GM12878 (cell line): Measurements from ENCODE around the gene SRRM3. TPM values are rescaled to one million over a fixed set of nuclear protein-coding genes. Genes with fewer than 3 reads are reported as not detected.

ENCODE experiments used
- ATAC-seq: fragments of 200-7000 bp; cut with Tn5 transposase; 3 replicates; pipeline ENCODE4 v1.9.1; 2020; ENCODE audit warnings: mild to moderate bottlenecking, moderate library complexity
- BruUV-seq: library from RNA; stranded (reverse); fragments of 400-500 nt; replicated peaks from 2 replicates; lab custom pipeline; 2021; lab: Mats Ljungman, UMichigan
- CTCF ChIA-PET: fragments of 300-600 bp; sonication (Branson Sonifier 250); formaldehyde crosslinking; extraction: SDS; loops from one replicate; lab custom pipeline; 2021; ENCODE audit warnings: inconsistent platforms; lab: Yijun Ruan, JAX
- POLR2A ChIA-PET: fragments of 350-600 bp; formaldehyde crosslinking; extraction: SDS; loops from one replicate; lab custom pipeline; 2021; ENCODE audit warnings: inconsistent platforms; lab: Charles Lee
- RAD21 ChIA-PET: fragments of 300-600 bp; sonication (Branson Sonifier 250); formaldehyde crosslinking; loops from one replicate; lab custom pipeline; 2023; ENCODE audit warnings: antibody characterized with exemption; ENCODE audit not compliant: unreplicated experiment; lab: Charles Lee
- SMC1A ChIA-PET: fragments of 300-600 bp; sonication (Branson Sonifier 250); formaldehyde crosslinking; loops from one replicate; lab custom pipeline; 2023; ENCODE audit not compliant: unreplicated experiment, uncharacterized antibody; lab: Charles Lee
- DNase-seq: peaks from one replicate; pipeline ENCODE4 v3.0.0-alpha.2; 2011; ENCODE audit warnings: low read depth, low spot score
- FAIRE-seq: peaks from 3 replicates; lab custom pipeline; 2011; peaks lifted over from hg19 to GRCh38; lab: Jason Lieb, UNC
- H2AFZ ChIP-seq: 2 replicates; pipeline ENCODE4 v1.6.0; 2011; ENCODE audit warnings: low read depth, low read length, control low read depth; ENCODE audit not compliant: control insufficient read depth
- H3K27ac ChIP-seq: 2 replicates; pipeline ENCODE4 v1.5.1; 2011; ENCODE audit warnings: control low read depth; ENCODE audit not compliant: control insufficient read depth, insufficient read depth
- H3K27me3 ChIP-seq, 2 experiments: replicated peaks in 1 of 2; 2 replicates each; pipeline versions ENCODE4 v1.6.0 to v1.6.1; 2011; ENCODE audit warnings: low read length in 1 of 2; ENCODE audit not compliant: control insufficient read depth in 2 of 2, insufficient read depth in 2 of 2
- H3K36me3 ChIP-seq, 2 experiments: 2 replicates each; pipeline ENCODE4 v1.5.1; 2011; ENCODE audit warnings: low read length in 1 of 2; ENCODE audit not compliant: control insufficient read depth in 2 of 2, insufficient read depth in 2 of 2
- H3K4me1 ChIP-seq: 2 replicates; pipeline ENCODE4 v1.6.1; 2011; ENCODE audit warnings: mild to moderate bottlenecking, low read length, moderate library complexity, mixed read lengths; ENCODE audit not compliant: control insufficient read depth, insufficient read depth
- H3K4me2 ChIP-seq: 2 replicates; pipeline ENCODE4 v1.6.0; 2011; ENCODE audit warnings: control low read depth; ENCODE audit not compliant: control insufficient read depth, insufficient read depth
- H3K4me3 ChIP-seq: fragments of 200-600 bp; sonication (generic); 2 replicates; pipeline ENCODE4 v1.5.1; 2016
- H3K79me2 ChIP-seq: 2 replicates; pipeline ENCODE4 v1.6.0; 2011; ENCODE audit warnings: low read length; ENCODE audit not compliant: control insufficient read depth, insufficient read depth
- H3K9ac ChIP-seq: 2 replicates; pipeline ENCODE4 v1.8.0; 2011; ENCODE audit warnings: low read length, control low read depth, mixed read lengths; ENCODE audit not compliant: control insufficient read depth, insufficient read depth
- H3K9me3 ChIP-seq: replicated peaks from 3 replicates; pipeline ENCODE4 v1.5.1; 2011; ENCODE audit warnings: mild to moderate bottlenecking, low read length; ENCODE audit not compliant: control insufficient read depth, insufficient read depth
- H4K20me1 ChIP-seq: 2 replicates; pipeline ENCODE4 v1.6.0; 2011; ENCODE audit not compliant: control insufficient read depth, insufficient read depth
- HDAC6 ChIP-seq: fragments of 200-600 bp; sonication (generic); IDR thresholded peaks from one replicate; pipeline ENCODE4 v1.8.0; 2017; ENCODE audit warnings: antibody characterized with exemption; ENCODE audit not compliant: unreplicated experiment
- MTA2 ChIP-seq: fragments of 450-650 bp; IDR thresholded peaks from 2 replicates; pipeline ENCODE4 v1.6.1; 2016; ENCODE audit warnings: low read depth, mild to moderate bottlenecking, moderate library complexity
- NR2F1 ChIP-seq: fragments of 450-650 bp; conservative IDR thresholded peaks from 2 replicates; pipeline ENCODE4 v1.6.1; 2017; ENCODE audit warnings: mild to moderate bottlenecking
- RAD21 ChIP-seq: IDR thresholded peaks from 2 replicates; pipeline ENCODE4 v1.6.1; 2011; ENCODE audit warnings: mild to moderate bottlenecking, low read depth, low read length, moderate library complexity; ENCODE audit not compliant: insufficient read depth
- WGBS: methylation state at CpG from one replicate; pipeline ENCODE4 v1.1.6; 2016; ENCODE audit warnings: low lambda C conversion rate; ENCODE audit not compliant: insufficient replicate concordance, insufficient coverage; ENCODE audit errors: missing lambda C conversion rate; 5-methylcytosine and 5-hydroxymethylcytosine counted together
- in situ Hi-C: fragments of 300-500 bp; cut with MboI; formaldehyde crosslinking; loops from 9 replicates; pipeline ENCODE4 v1.14.3; 2018; ENCODE audit warnings: mixed read lengths
- intact Hi-C: fragments of 100-400 bp; cut with micrococcal nuclease; formaldehyde crosslinking; loops from one replicate; pipeline ENCODE4 v1.14.2; 2022; ENCODE audit not compliant: unreplicated experiment
- polyA plus RNA-seq, 11 experiments: library from polyadenylated mRNA; depleted of rRNA in 4 of 11; unstranded in 6 of 11; stranded (reverse) in 5 of 11; fragments of >200 nt; fragmentation: Nextera tagmentation in 4 of 11; fragmentation: Illumina TruSeq in 1 of 11; extraction: Ambion mirVana in 4 of 11; extraction: Trizol in 1 of 11; gene quantifications; 1 replicate in 1 of 11; 2 replicates in 10 of 11; pipeline versions ENCODE4 v1.2.1 to v1.2.3, GENCODE V29; 2011 to 2016; ENCODE audit warnings: inconsistent platforms in 2 of 11, missing spikeins in 2 of 11, low read depth in 1 of 11
- total RNA-seq, 4 experiments: library from RNA; depleted of rRNA in 3 of 4; stranded (reverse); fragments of >200 nt in 3 of 4; fragmentation: Illumina TruSeq in 1 of 4; extraction: Trizol in 1 of 4; gene quantifications; 2 replicates each; pipeline versions ENCODE4 v1.2.1 to v1.2.3, GENCODE V29; 2013 to 2021
- TF ChIP-seq, protein P1 (sequence below): fragments of 450-650 bp; IDR thresholded peaks from 2 replicates; pipeline ENCODE4 v1.6.1; 2018; ENCODE audit warnings: borderline replicate concordance, mild to moderate bottlenecking; ENCODE audit not compliant: partially characterized antibody
- TF ChIP-seq, protein P2 (sequence below): fragments of 450-650 bp; IDR thresholded peaks from 2 replicates; pipeline ENCODE4 v1.6.1; 2017; ENCODE audit warnings: mild to moderate bottlenecking, moderate library complexity

The SRRM3 gene
- total and polyA plus RNA-seq, 10 of the 15 experiments (the other 5 are each of a cell fraction or from before 2014, with no cell fraction given), result 0.03 to 0.15 (median 0.05) TPM; not detected in 6

DNA sequence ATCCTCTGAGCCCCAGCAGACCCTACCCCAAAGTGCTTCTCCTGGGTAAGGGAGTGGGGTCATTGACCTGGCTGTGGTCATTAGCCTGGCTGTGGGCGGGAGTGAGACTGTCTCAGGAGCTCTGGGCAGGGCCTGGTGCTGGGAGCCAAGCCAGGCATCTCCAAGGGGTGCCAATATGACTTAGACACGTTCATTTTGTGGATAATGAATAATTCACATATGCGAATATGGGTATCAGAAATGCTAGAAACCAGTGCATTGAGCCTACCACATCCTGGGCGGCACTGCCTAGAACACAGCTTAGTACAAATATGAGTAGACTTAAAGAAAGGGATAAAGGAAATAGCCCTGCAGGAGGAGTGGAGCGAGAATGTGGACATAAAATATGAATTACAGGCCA is 14.4 kb upstream of the SRRM3 start:
- in situ Hi-C loops, result no loop called here
- ChIA-PET CTCF (interaction anchor here (1.3 kb wide), 1 partner anchor 12 kb away, joined by 3 read pairs; no protein-coding TSS in a partner anchor), RAD21 (no interaction called here), POLR2A (no interaction called here), SMC1A (interaction anchor here (1.3 kb wide), 1 partner anchor 75 kb away, joined by 3 read pairs; no protein-coding TSS in a partner anchor)
- WGBS, result 39% methylated on average over 5 of the region's 5 CpGs
- intact Hi-C loops, result no loop called here
- no peaks in the 10 kb centered on the region for H3K36me3 ChIP-seq
- H3K27me3 ChIP-seq, result no peaks in the 10 kb centered on the region
- TF ChIP-seq, protein P1, sequence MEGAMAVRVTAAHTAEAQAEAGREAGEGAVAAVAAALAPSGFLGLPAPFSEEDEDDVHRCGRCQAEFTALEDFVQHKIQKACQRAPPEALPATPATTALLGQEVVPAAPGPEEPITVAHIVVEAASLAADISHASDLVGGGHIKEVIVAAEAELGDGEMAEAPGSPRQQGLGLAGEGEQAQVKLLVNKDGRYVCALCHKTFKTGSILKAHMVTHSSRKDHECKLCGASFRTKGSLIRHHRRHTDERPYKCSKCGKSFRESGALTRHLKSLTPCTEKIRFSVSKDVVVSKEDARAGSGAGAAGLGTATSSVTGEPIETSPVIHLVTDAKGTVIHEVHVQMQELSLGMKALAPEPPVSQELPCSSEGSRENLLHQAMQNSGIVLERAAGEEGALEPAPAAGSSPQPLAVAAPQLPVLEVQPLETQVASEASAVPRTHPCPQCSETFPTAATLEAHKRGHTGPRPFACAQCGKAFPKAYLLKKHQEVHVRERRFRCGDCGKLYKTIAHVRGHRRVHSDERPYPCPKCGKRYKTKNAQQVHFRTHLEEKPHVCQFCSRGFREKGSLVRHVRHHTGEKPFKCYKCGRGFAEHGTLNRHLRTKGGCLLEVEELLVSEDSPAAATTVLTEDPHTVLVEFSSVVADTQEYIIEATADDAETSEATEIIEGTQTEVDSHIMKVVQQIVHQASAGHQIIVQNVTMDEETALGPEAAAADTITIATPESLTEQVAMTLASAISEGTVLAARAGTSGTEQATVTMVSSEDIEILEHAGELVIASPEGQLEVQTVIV, result no peak
- no peak for TF ChIP-seq MTA2
- no peak for TF ChIP-seq HDAC6
- no peak for TF ChIP-seq NR2F1
- TF ChIP-seq RAD21, result no peak
- TF ChIP-seq, protein P2, sequence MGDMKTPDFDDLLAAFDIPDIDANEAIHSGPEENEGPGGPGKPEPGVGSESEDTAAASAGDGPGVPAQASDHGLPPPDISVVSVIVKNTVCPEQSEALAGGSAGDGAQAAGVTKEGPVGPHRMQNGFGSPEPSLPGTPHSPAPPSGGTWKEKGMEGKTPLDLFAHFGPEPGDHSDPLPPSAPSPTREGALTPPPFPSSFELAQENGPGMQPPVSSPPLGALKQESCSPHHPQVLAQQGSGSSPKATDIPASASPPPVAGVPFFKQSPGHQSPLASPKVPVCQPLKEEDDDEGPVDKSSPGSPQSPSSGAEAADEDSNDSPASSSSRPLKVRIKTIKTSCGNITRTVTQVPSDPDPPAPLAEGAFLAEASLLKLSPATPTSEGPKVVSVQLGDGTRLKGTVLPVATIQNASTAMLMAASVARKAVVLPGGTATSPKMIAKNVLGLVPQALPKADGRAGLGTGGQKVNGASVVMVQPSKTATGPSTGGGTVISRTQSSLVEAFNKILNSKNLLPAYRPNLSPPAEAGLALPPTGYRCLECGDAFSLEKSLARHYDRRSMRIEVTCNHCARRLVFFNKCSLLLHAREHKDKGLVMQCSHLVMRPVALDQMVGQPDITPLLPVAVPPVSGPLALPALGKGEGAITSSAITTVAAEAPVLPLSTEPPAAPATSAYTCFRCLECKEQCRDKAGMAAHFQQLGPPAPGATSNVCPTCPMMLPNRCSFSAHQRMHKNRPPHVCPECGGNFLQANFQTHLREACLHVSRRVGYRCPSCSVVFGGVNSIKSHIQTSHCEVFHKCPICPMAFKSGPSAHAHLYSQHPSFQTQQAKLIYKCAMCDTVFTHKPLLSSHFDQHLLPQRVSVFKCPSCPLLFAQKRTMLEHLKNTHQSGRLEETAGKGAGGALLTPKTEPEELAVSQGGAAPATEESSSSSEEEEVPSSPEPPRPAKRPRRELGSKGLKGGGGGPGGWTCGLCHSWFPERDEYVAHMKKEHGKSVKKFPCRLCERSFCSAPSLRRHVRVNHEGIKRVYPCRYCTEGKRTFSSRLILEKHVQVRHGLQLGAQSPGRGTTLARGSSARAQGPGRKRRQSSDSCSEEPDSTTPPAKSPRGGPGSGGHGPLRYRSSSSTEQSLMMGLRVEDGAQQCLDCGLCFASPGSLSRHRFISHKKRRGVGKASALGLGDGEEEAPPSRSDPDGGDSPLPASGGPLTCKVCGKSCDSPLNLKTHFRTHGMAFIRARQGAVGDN, result no peak
- DNase-seq (no peak), ATAC-seq (no peak), FAIRE-seq (no peak)
- BruUV-seq, result no TSS peak
- H3K4me2 ChIP-seq, result no peak overlapping the region
- no peak overlapping the region for H3K27ac ChIP-seq
- H3K9me3 ChIP-seq, result no peaks in the 10 kb centered on the region
- H4K20me1 ChIP-seq, result no peaks in the 10 kb centered on the region
- H3K4me1 ChIP-seq, result no peaks in the 10 kb centered on the region
- H3K79me2 ChIP-seq, result no peaks in the 10 kb centered on the region
- no peak overlapping the region for H3K4me3 ChIP-seq
- no peak overlapping the region for H3K9ac ChIP-seq
- H2AFZ ChIP-seq, result no peak overlapping the region
